HFFc6 (cell line): Measurements from ENCODE around the gene OPCML. TPM values are rescaled to one million over a fixed set of nuclear protein-coding genes. Genes with fewer than 3 reads are reported as not detected.

ENCODE experiments used
- DNase-seq: peaks from one replicate; pipeline ENCODE4 v3.0.0-alpha.2; 2018
- H3K27ac Mint-ChIP-seq: 2 replicates; pipeline ENCODE4 v1.8.0; 2020; ENCODE audit warnings: mild to moderate bottlenecking, mixed read lengths
- H3K27me3 Mint-ChIP-seq: 2 replicates; pipeline ENCODE4 v1.8.0; 2021; ENCODE audit warnings: mild to moderate bottlenecking, moderate library complexity, mixed read lengths; ENCODE audit not compliant: insufficient read depth
- H3K36me3 Mint-ChIP-seq: 2 replicates; pipeline ENCODE4 v1.8.0; 2021; ENCODE audit warnings: low read depth, mixed read lengths
- H3K4me1 Mint-ChIP-seq: 2 replicates; pipeline ENCODE4 v1.8.0; 2020; ENCODE audit warnings: low read depth, mixed read lengths
- H3K4me3 Mint-ChIP-seq: 2 replicates; pipeline ENCODE4 v1.8.0; 2020; ENCODE audit warnings: mild to moderate bottlenecking, moderate library complexity, mixed read lengths
- H3K9me3 Mint-ChIP-seq: 2 replicates; pipeline ENCODE4 v1.8.0; 2020; ENCODE audit warnings: mild to moderate bottlenecking, mixed read lengths
- CTCF ChIP-seq: fragments of 200-600 bp; sonication (generic); IDR thresholded peaks from 2 replicates; pipeline ENCODE4 v1.5.0; 2021; ENCODE audit warnings: antibody characterized with exemption, mild to moderate bottlenecking
- total RNA-seq, 6 experiments: library from RNA; stranded (reverse); fragmentation: NEBNext Ultra II Directional; extraction: Animal tissue kit (Norgen Biotek cat#: 25700); gene quantifications; 2 replicates in 1 of 6; 3 replicates in 5 of 6; pipeline ENCODE4 v1.2.3, GENCODE V29; 2021

Gene OPCML
- total RNA-seq, 6 experiments from 2014 or later: 0.11 to 1.7 (median 0.33) TPM

- Mint-ChIP-seq H3K36me3 (peaks cover 5% of the 10 kb centered on the region; the same call in 1 of the 2 replicates), H3K4me3 (no peak overlapping the region), H3K9me3 (peaks cover 53% of the 10 kb centered on the region), H3K27ac (no peak overlapping the region), H3K27me3 (no peaks in the 10 kb centered on the region; the same call in 1 of the 2 replicates), H3K4me1 (no peaks in the 10 kb centered on the region)
- no peak for DNase-seq
- no peak for TF ChIP-seq CTCF
Observed at GRCh38 chr11:133171374-133171773, 360.9 kb downstream of the OPCML start.

- Mint-ChIP-seq H3K4me1 (no peaks in the 10 kb centered on the region), H3K36me3 (peaks cover 8% of the 10 kb centered on the region; the same call in 1 of the 2 replicates), H3K4me3 (no peak overlapping the region), H3K9me3 (peaks cover 44% of the 10 kb centered on the region), H3K27me3 (no peaks in the 10 kb centered on the region; the same call in 1 of the 2 replicates), H3K27ac (no peak overlapping the region)
- no peak for DNase-seq
- TF ChIP-seq CTCF: no peak
Observed at GRCh38 chr11:133168016-133168415, 364.3 kb downstream of the OPCML start.

- no peak for DNase-seq
- H3K4me1 Mint-ChIP-seq: no peaks in the 10 kb centered on the region
- peaks cover 8% of the 10 kb centered on the region; the same call in 1 of the 2 replicates for H3K36me3 Mint-ChIP-seq
- H3K27ac Mint-ChIP-seq: no peak overlapping the region
- no peak overlapping the region for H3K4me3 Mint-ChIP-seq
- no peak for TF ChIP-seq CTCF
- H3K27me3 Mint-ChIP-seq: peaks cover 1% of the 10 kb centered on the region; the same call in 1 of the 2 replicates
- H3K9me3 Mint-ChIP-seq: peaks cover 42% of the 10 kb centered on the region
Observed at GRCh38 chr11:133166662-133167061, 365.6 kb downstream of the OPCML start.

GRCh38 chr11:133164986-133165385 lies 367.3 kb downstream of the OPCML start:
- H3K4me3 Mint-ChIP-seq: no peak overlapping the region
- H3K36me3 Mint-ChIP-seq: peaks cover 8% of the 10 kb centered on the region; the same call in 1 of the 2 replicates
- TF ChIP-seq CTCF: no peak
- H3K27ac Mint-ChIP-seq: no peak overlapping the region
- peaks cover 41% of the 10 kb centered on the region for H3K9me3 Mint-ChIP-seq
- DNase-seq: no peak
- peaks cover 1% of the 10 kb centered on the region; the same call in 1 of the 2 replicates for H3K27me3 Mint-ChIP-seq
- no peaks in the 10 kb centered on the region for H3K4me1 Mint-ChIP-seq

- Mint-ChIP-seq H3K9me3 (peaks cover 44% of the 10 kb centered on the region), H3K4me3 (no peak overlapping the region), H3K27ac (no peak overlapping the region), H3K27me3 (peaks cover 1% of the 10 kb centered on the region; the same call in 1 of the 2 replicates), H3K4me1 (no peaks in the 10 kb centered on the region), H3K36me3 (0 out of 2 replicates have a peak, but pooled peaks cover 3% of the 10 kb centered on the region)
- DNase-seq: peak; percentile 5
- TF ChIP-seq CTCF: peak; percentile 75; the same call in 1 of the 2 replicates
Observed at GRCh38 chr11:133163463-133164419, 368.6 kb downstream of the OPCML start.
